GM18858 (cell line): ENCODE results near the gene LIF.
"Not testable (repeated sequence)": the region's sequence is repeated elsewhere in the genome, so short reads cannot be mapped to it uniquely, and the experiment has no call there.

Experiments used
- ATAC-seq: cut with Tn5 transposase; IDR thresholded peaks from one replicate; pipeline ENCODE4 v1.9.1; 2021; ENCODE audit not compliant: unreplicated experiment

Gene LIF

GRCh38 chr22:30211124-30211820 lies 35.3 kb downstream of the LIF start:
- ATAC-seq, result no peak

- no peak for ATAC-seq
Observed at GRCh38 chr22:30210235-30210909, 36.2 kb downstream of the LIF start.

- no peak for ATAC-seq
Observed at GRCh38 chr22:30209642-30210041, 36.9 kb downstream of the LIF start.

GRCh38 chr22:30208631-30209603 lies 37.6 kb downstream of the LIF start:
- no peak for ATAC-seq

GRCh38 chr22:30206944-30207343 lies 39.6 kb downstream of the LIF start:
- ATAC-seq, result no peak

GRCh38 chr22:30205281-30206115 lies 41.1 kb downstream of the LIF start:
- ATAC-seq, result no peak

GRCh38 chr22:30204742-30205111 lies 41.8 kb downstream of the LIF start:
- ATAC-seq, result no peak

GRCh38 chr22:30204015-30204741 lies 42.4 kb downstream of the LIF start:
- no peak for ATAC-seq

GRCh38 chr22:30202531-30203006 lies 44.0 kb downstream of the LIF start:
- ATAC-seq, result no peak

GRCh38 chr22:30201945-30202344 lies 44.6 kb downstream of the LIF start:
- ATAC-seq, result no peak

- ATAC-seq, result not testable (repeated sequence)
Observed at GRCh38 chr22:30200905-30201304, 45.7 kb downstream of the LIF start.

GRCh38 chr22:30198921-30199320 lies 47.6 kb downstream of the LIF start:
- no peak for ATAC-seq

- ATAC-seq, result no peak
Observed at GRCh38 chr22:30198152-30198825, 48.3 kb downstream of the LIF start.

- no peak for ATAC-seq
Observed at GRCh38 chr22:30197389-30197788, 49.2 kb downstream of the LIF start.

GRCh38 chr22:30196880-30197336 lies 49.7 kb downstream of the LIF start:
- ATAC-seq, result no peak

GRCh38 chr22:30196141-30196879 lies 50.2 kb downstream of the LIF start:
- ATAC-seq, result no peak

- ATAC-seq, result no peak
Observed at GRCh38 chr22:30195245-30196140, 51.1 kb downstream of the LIF start.
